DMS153 treated with DMSO at 0.1 percent for 48 hours (cell line): ENCODE measurements around the gene RHBDD3.
"Not testable (repeated sequence)": the region's sequence is repeated elsewhere in the genome, so short reads cannot be mapped to it uniquely, and the experiment has no call there.

Experiments
- DNase-seq: peaks from one replicate; lab custom pipeline; 2025; ENCODE audit not compliant: unreplicated experiment; lab: John Stamatoyannopoulos, UW

The RHBDD3 gene

GRCh38 chr22:29219409-29219782 is 48.4 kb downstream of the RHBDD3 start:
- DNase-seq: not testable (repeated sequence)

- DNase-seq: no peak
Measured at GRCh38 chr22:29218758-29219408, 48.9 kb downstream of the RHBDD3 start.

- DNase-seq: no peak
Measured at GRCh38 chr22:29217827-29218757, 49.7 kb downstream of the RHBDD3 start.

- no peak for DNase-seq
Measured at GRCh38 chr22:29216873-29217666, 50.7 kb downstream of the RHBDD3 start.

- no peak for DNase-seq
Measured at GRCh38 chr22:29216011-29216872, 51.5 kb downstream of the RHBDD3 start.

GRCh38 chr22:29215012-29215860 is 52.5 kb downstream of the RHBDD3 start:
- DNase-seq: no peak

GRCh38 chr22:29214232-29214631 is 53.5 kb downstream of the RHBDD3 start:
- DNase-seq: no peak

- no peak for DNase-seq
Measured at GRCh38 chr22:29213493-29213892, 54.3 kb downstream of the RHBDD3 start.

- DNase-seq: no peak
Measured at GRCh38 chr22:29212743-29213142, 55.0 kb downstream of the RHBDD3 start.

- no peak for DNase-seq
Measured at GRCh38 chr22:29211466-29211865, 56.3 kb downstream of the RHBDD3 start.

GRCh38 chr22:29211066-29211465 is 56.7 kb downstream of the RHBDD3 start:
- DNase-seq: no peak
